ENCODE results near the gene CACNA2D3. TPM values are rescaled to one million over a fixed set of nuclear protein-coding genes. Genes with fewer than 3 reads are reported as not detected.

The CACNA2D3 gene
- total and polyA plus RNA-seq, 4 donors: 0.38 to 2.5 (median 1.1) TPM

GRCh38 chr3:54538346-54538745, 416.0 kb downstream of the CACNA2D3 start:
- H3K9me3 ChIP-seq (ENCODE audit: control insufficient read depth in 4 of 4, insufficient read depth in 3 of 4, low read length in 3 of 4): no peaks in the 10 kb centered on the region
- H3K4me3 ChIP-seq: no peak overlapping the region
- no peak overlapping the region for H3K27ac ChIP-seq (ENCODE audit: low read depth in 1 of 2, low read length in 1 of 2)
- H3K36me3 ChIP-seq (ENCODE audit: control insufficient read depth in 4 of 4, insufficient read depth in 4 of 4, low read length in 4 of 4): no peaks in the 10 kb centered on the region
- H3K4me1 ChIP-seq (ENCODE audit: control insufficient read depth in 5 of 5, insufficient read depth in 5 of 5, low read length in 5 of 5): no peaks in the 10 kb centered on the region
- TF ChIP-seq, protein P1, sequence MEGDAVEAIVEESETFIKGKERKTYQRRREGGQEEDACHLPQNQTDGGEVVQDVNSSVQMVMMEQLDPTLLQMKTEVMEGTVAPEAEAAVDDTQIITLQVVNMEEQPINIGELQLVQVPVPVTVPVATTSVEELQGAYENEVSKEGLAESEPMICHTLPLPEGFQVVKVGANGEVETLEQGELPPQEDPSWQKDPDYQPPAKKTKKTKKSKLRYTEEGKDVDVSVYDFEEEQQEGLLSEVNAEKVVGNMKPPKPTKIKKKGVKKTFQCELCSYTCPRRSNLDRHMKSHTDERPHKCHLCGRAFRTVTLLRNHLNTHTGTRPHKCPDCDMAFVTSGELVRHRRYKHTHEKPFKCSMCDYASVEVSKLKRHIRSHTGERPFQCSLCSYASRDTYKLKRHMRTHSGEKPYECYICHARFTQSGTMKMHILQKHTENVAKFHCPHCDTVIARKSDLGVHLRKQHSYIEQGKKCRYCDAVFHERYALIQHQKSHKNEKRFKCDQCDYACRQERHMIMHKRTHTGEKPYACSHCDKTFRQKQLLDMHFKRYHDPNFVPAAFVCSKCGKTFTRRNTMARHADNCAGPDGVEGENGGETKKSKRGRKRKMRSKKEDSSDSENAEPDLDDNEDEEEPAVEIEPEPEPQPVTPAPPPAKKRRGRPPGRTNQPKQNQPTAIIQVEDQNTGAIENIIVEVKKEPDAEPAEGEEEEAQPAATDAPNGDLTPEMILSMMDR (IDR thresholded peaks at IDR 0.05; ENCODE audit: control extremely low read depth, extremely low read depth): no peak
- H3K9ac ChIP-seq (ENCODE audit: insufficient read depth in 1 of 2, low read length in 2 of 2): no peak overlapping the region
- no peak for ATAC-seq (ENCODE audit: insufficient read depth, low FRiP score)
- no peak for DNase-seq
- 70 to 81% methylated on average over 5 of the region's 5 CpGs for WGBS, 2 donors
- peaks cover 0 to 21% (median 2%) of the 10 kb centered on the region in 3 donors for H3K27me3 ChIP-seq (ENCODE audit: control insufficient read depth in 3 of 3, insufficient read depth in 3 of 3, low read length in 2 of 3)

DNA sequence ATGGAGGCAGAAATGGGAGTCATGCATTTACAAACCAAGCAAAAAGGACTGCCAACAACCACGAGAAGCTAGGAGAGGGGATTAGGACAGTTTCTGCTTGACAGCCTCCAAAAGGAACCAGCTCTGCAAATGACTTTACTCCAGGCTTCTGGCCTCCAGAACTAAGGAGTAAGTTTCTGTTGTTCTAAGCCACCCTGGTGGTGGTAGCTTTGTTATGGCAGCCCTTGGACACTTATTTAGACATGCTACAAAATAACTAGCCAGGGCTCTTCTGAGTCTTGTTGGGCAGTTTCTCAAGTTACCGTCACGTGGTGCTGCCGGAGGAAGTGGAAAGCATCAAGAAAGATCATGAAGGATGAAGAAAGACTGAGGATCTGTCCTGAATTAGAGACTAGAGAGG, 419.0 kb downstream of the CACNA2D3 start:
- H3K27me3 ChIP-seq (ENCODE audit: control insufficient read depth in 3 of 3, insufficient read depth in 3 of 3, low read length in 2 of 3): peaks cover 0 to 3% (median 0%) of the 10 kb centered on the region in 3 donors
- TF ChIP-seq, protein P1 (IDR thresholded peaks at IDR 0.05; ENCODE audit: control extremely low read depth, extremely low read depth): no peak
- no peaks in the 10 kb centered on the region for H3K9me3 ChIP-seq (ENCODE audit: control insufficient read depth in 4 of 4, insufficient read depth in 3 of 4, low read length in 3 of 4)
- H3K4me1 ChIP-seq (ENCODE audit: control insufficient read depth in 5 of 5, insufficient read depth in 5 of 5, low read length in 5 of 5): no peaks in the 10 kb centered on the region
- H3K4me3 ChIP-seq: no peak overlapping the region
- DNase-seq (no peak), ATAC-seq (ENCODE audit: insufficient read depth, low FRiP score) (no peak)
- H3K9ac ChIP-seq (ENCODE audit: insufficient read depth in 1 of 2, low read length in 2 of 2): no peak overlapping the region
- 92 to 93% methylated on average over 4 of the region's 4 CpGs for WGBS, 2 donors
- no peaks in the 10 kb centered on the region for H3K36me3 ChIP-seq (ENCODE audit: control insufficient read depth in 4 of 4, insufficient read depth in 4 of 4, low read length in 4 of 4)
- no peak overlapping the region for H3K27ac ChIP-seq (ENCODE audit: low read depth in 1 of 2, low read length in 1 of 2)

GRCh38 chr3:54543446-54543845, 421.1 kb downstream of the CACNA2D3 start:
- TF ChIP-seq, protein P1 (IDR thresholded peaks at IDR 0.05; ENCODE audit: control extremely low read depth, extremely low read depth): no peak
- Histone ChIP-seq H3K4me3 (no peak overlapping the region), H3K9me3 (ENCODE audit: control insufficient read depth in 4 of 4, insufficient read depth in 3 of 4, low read length in 3 of 4) (no peaks in the 10 kb centered on the region), H3K9ac (ENCODE audit: insufficient read depth in 1 of 2, low read length in 2 of 2) (no peak overlapping the region), H3K36me3 (ENCODE audit: control insufficient read depth in 4 of 4, insufficient read depth in 4 of 4, low read length in 4 of 4) (no peaks in the 10 kb centered on the region), H3K4me1 (ENCODE audit: control insufficient read depth in 5 of 5, insufficient read depth in 5 of 5, low read length in 5 of 5) (no peaks in the 10 kb centered on the region), H3K27ac (ENCODE audit: low read depth in 1 of 2, low read length in 1 of 2) (no peak overlapping the region), H3K27me3 (ENCODE audit: control insufficient read depth in 3 of 3, insufficient read depth in 3 of 3, low read length in 2 of 3) (peaks cover 0 to 3% (median 0%) of the 10 kb centered on the region in 3 donors)
- ATAC-seq (ENCODE audit: insufficient read depth, low FRiP score) (no peak), DNase-seq (no peak)
- 22 to 50% methylated on average over 3 of the region's 3 CpGs for WGBS, 2 donors

- 87 to 89% methylated on average over 2 of the region's 2 CpGs for WGBS, 2 donors
- no peaks in the 10 kb centered on the region for H3K4me1 ChIP-seq (ENCODE audit: control insufficient read depth in 5 of 5, insufficient read depth in 5 of 5, low read length in 5 of 5)
- peaks cover 0 to 3% (median 0%) of the 10 kb centered on the region in 3 donors for H3K27me3 ChIP-seq (ENCODE audit: control insufficient read depth in 3 of 3, insufficient read depth in 3 of 3, low read length in 2 of 3)
- H3K9ac ChIP-seq (ENCODE audit: insufficient read depth in 1 of 2, low read length in 2 of 2): no peak overlapping the region
- no peaks in the 10 kb centered on the region for H3K9me3 ChIP-seq (ENCODE audit: control insufficient read depth in 4 of 4, insufficient read depth in 3 of 4, low read length in 3 of 4)
- TF ChIP-seq, protein P1 (IDR thresholded peaks at IDR 0.05; ENCODE audit: control extremely low read depth, extremely low read depth): no peak
- no peak overlapping the region for H3K27ac ChIP-seq (ENCODE audit: low read depth in 1 of 2, low read length in 1 of 2)
- no peak overlapping the region for H3K4me3 ChIP-seq
- ATAC-seq (ENCODE audit: insufficient read depth, low FRiP score): no peak
- H3K36me3 ChIP-seq (ENCODE audit: control insufficient read depth in 4 of 4, insufficient read depth in 4 of 4, low read length in 4 of 4): no peaks in the 10 kb centered on the region
- no peak for DNase-seq
These were observed 424.7 kb downstream of the CACNA2D3 start for GRCh38 chr3:54547051-54547450.
